Measurements from ENCODE around the gene PCBP3. TPM values are rescaled to one million over a fixed set of nuclear protein-coding genes. Genes with fewer than 3 reads are reported as not detected.

Gene PCBP3
- total RNA-seq, 1 experiment from 2014 or later: 1.4 TPM

DNA sequence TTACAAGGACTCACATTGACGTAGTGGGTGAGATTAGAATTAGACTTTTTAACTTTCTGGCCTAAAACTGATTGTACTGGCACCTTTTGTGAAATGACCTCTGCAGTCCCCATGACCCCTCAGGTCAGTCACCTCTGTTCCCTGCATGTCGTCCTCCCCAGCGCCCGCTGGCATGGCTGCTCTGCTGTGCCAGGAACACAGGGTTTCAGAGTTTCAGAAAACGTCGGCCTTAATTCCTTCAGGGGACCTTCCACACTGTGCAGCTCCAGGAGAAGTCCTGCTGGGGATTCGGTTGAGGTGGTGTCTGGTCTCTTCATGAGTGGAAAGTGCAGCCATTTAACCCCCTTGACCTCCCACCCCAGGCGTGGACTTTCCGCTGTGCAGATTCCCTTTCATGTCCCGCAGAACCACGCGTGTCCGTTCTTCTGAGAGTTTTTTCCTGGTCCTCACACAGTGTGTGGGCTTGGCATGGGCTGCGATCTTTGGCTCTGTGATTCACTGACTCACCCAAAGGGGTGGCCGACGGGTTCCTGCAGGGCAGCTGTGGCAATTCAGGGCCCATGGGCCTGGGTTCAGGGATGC lies 179.7 kb downstream of the PCBP3 start:
- TF ChIP-seq, protein P1, sequence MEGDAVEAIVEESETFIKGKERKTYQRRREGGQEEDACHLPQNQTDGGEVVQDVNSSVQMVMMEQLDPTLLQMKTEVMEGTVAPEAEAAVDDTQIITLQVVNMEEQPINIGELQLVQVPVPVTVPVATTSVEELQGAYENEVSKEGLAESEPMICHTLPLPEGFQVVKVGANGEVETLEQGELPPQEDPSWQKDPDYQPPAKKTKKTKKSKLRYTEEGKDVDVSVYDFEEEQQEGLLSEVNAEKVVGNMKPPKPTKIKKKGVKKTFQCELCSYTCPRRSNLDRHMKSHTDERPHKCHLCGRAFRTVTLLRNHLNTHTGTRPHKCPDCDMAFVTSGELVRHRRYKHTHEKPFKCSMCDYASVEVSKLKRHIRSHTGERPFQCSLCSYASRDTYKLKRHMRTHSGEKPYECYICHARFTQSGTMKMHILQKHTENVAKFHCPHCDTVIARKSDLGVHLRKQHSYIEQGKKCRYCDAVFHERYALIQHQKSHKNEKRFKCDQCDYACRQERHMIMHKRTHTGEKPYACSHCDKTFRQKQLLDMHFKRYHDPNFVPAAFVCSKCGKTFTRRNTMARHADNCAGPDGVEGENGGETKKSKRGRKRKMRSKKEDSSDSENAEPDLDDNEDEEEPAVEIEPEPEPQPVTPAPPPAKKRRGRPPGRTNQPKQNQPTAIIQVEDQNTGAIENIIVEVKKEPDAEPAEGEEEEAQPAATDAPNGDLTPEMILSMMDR (IDR thresholded peaks at IDR 0.05; ENCODE audit: unreplicated experiment): no peak
- Mint-ChIP-seq H3K27me3 (ENCODE audit: unreplicated experiment) (peaks cover 51% of the 10 kb centered on the region), H3K27ac (ENCODE audit: unreplicated experiment) (no peak overlapping the region), H3K9me3 (ENCODE audit: low read depth, unreplicated experiment) (no peaks in the 10 kb centered on the region), H3K36me3 (ENCODE audit: insufficient read depth, unreplicated experiment) (no peaks in the 10 kb centered on the region), H3K4me1 (ENCODE audit: low read depth, unreplicated experiment) (peaks cover 9% of the 10 kb centered on the region), H3K4me3 (ENCODE audit: low read depth, unreplicated experiment) (no peak overlapping the region)
- no TSS peak for BruUV-seq (replicated peaks)
- CTCF ChIA-PET: no interaction called here
- no peak for DNase-seq
- intact Hi-C loops (cut with micrococcal nuclease; ENCODE audit: unreplicated experiment): loop anchor here (5.0 kb wide), 1 partner anchor 271 kb away; no protein-coding TSS in a partner anchor

- BruUV-seq (replicated peaks): no TSS peak
- Mint-ChIP-seq H3K36me3 (ENCODE audit: insufficient read depth, unreplicated experiment) (no peaks in the 10 kb centered on the region), H3K4me1 (ENCODE audit: low read depth, unreplicated experiment) (no peaks in the 10 kb centered on the region), H3K27ac (ENCODE audit: unreplicated experiment) (no peak overlapping the region), H3K9me3 (ENCODE audit: low read depth, unreplicated experiment) (no peaks in the 10 kb centered on the region), H3K4me3 (ENCODE audit: low read depth, unreplicated experiment) (no peak overlapping the region), H3K27me3 (ENCODE audit: unreplicated experiment) (peaks cover 51% of the 10 kb centered on the region)
- TF ChIP-seq, protein P1 (IDR thresholded peaks at IDR 0.05; ENCODE audit: unreplicated experiment): no peak
- no peak for DNase-seq
- CTCF ChIA-PET: no interaction called here
- intact Hi-C loops (cut with micrococcal nuclease; ENCODE audit: unreplicated experiment): loop anchor here (5.0 kb wide), 1 partner anchor 272 kb away; no protein-coding TSS in a partner anchor
Measured at GRCh38 chr21:45824546-45825215, 181.2 kb downstream of the PCBP3 start.

DNA sequence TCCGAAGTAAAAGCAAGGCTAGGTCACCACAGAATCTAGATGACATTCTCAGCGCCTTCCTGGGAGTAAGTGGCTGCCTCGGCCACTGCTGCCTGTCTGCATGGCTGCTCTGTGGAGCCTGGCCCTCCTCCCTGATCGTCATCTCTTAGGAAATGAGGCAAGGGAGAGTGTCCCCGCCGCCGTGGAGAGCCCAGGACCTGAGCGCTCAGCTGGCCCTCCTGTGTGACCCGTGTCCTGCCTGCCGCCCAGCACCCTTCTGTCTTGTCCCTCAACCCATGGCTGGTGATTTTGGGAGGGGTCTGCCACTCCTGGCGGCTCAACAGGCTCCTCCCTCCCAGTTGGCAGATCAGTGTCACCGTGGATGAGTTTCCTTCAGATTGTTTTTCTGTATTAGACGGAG lies 181.7 kb downstream of the PCBP3 start:
- intact Hi-C loops (cut with micrococcal nuclease; ENCODE audit: unreplicated experiment): no loop called here
- CTCF ChIA-PET: no interaction called here
- Mint-ChIP-seq H3K4me3 (ENCODE audit: low read depth, unreplicated experiment) (no peak overlapping the region), H3K4me1 (ENCODE audit: low read depth, unreplicated experiment) (no peaks in the 10 kb centered on the region), H3K36me3 (ENCODE audit: insufficient read depth, unreplicated experiment) (no peaks in the 10 kb centered on the region), H3K27me3 (ENCODE audit: unreplicated experiment) (peaks cover 51% of the 10 kb centered on the region), H3K9me3 (ENCODE audit: low read depth, unreplicated experiment) (no peaks in the 10 kb centered on the region), H3K27ac (ENCODE audit: unreplicated experiment) (no peak overlapping the region)
- TF ChIP-seq, protein P1 (IDR thresholded peaks at IDR 0.05; ENCODE audit: unreplicated experiment): no peak
- BruUV-seq (replicated peaks): no TSS peak
- no peak for DNase-seq

DNA sequence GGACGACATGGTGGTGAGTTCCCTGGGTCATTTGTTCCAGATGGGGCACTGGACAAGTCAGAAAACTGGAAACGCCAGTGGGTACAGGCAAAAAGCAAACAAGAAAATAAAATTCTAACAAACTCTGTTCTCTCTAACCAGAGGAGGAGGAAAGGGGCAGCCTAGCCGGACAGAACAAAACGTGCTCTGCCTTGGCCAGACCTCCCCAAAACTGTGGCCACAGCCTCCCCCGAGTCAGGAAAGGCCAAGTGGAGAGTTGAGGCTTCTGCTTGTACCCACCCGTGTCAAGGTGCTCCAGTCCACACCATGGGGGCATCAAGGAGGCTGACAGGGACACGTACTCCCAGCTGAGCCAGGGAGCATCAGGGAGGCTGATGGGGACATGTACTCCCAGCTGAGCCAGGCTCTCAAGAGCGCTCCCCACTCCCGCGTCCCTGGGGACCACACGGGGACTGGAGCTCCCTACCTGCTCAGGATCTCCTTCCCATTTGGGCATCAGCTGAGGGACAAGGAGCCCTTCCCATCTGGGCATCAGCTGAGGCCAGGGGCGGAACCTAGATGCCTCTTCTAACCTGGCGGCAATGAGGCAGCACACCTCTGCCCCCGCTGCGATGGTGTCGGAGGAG lies 183.3 kb downstream of the PCBP3 start:
- H3K9me3 Mint-ChIP-seq (ENCODE audit: low read depth, unreplicated experiment): no peaks in the 10 kb centered on the region
- BruUV-seq (replicated peaks): no TSS peak
- H3K4me1 Mint-ChIP-seq (ENCODE audit: low read depth, unreplicated experiment): no peaks in the 10 kb centered on the region
- TF ChIP-seq, protein P1 (IDR thresholded peaks at IDR 0.05; ENCODE audit: unreplicated experiment): no peak
- no peak overlapping the region for H3K27ac Mint-ChIP-seq (ENCODE audit: unreplicated experiment)
- H3K36me3 Mint-ChIP-seq (ENCODE audit: insufficient read depth, unreplicated experiment): no peaks in the 10 kb centered on the region
- CTCF ChIA-PET: interaction anchor here (0.6 kb wide), 1 partner anchor 603 kb away, joined by 4 read pairs; no protein-coding TSS in a partner anchor
- no peak for DNase-seq
- no peak overlapping the region for H3K4me3 Mint-ChIP-seq (ENCODE audit: low read depth, unreplicated experiment)
- intact Hi-C loops (cut with micrococcal nuclease; ENCODE audit: unreplicated experiment): no loop called here
- H3K27me3 Mint-ChIP-seq (ENCODE audit: unreplicated experiment): peaks cover 40% of the 10 kb centered on the region
